SH-SY5Y (cell line): ENCODE measurements around the gene AJM1.

ENCODE experiments used
- GATA2 ChIP-seq: IDR thresholded peaks from 2 replicates; pipeline ENCODE4 v1.6.1; 2011; ENCODE audit warnings: mild to moderate bottlenecking, low read depth, low read length
- GATA3 ChIP-seq: IDR thresholded peaks from 2 replicates; pipeline ENCODE4 v1.6.1; 2011; ENCODE audit warnings: low read depth, mild to moderate bottlenecking, low read length, moderate library complexity

- TF ChIP-seq GATA2 (no peak), GATA3 (no peak)
Measured at GRCh38 chr9:136840140-136840876, 2.0 kb upstream of the AJM1 start.
